Right atrium auricular region (tissue), 2 donors: ENCODE results near the gene USP49. TPM values are rescaled to one million over a fixed set of nuclear protein-coding genes. Genes with fewer than 3 reads are reported as not detected.
"Not testable (repeated sequence)": the region's sequence is repeated elsewhere in the genome, so short reads cannot be mapped to it uniquely, and the experiment has no call there.

Experiments
- DNase-seq: peaks from one replicate; pipeline ENCODE4 v3.0.0-alpha.2; 2019; ENCODE audit warnings: low spot score
- H3K27ac ChIP-seq, 2 donors: fragments of 200-600 bp; sonication (generic); 1 replicate in 1 of 2; 2 replicates in 1 of 2; pipeline ENCODE4 v1.5.1; 2016 to 2019
- H3K27me3 ChIP-seq, 2 donors: fragments of 200-600 bp; sonication (generic); one replicate each; pipeline versions ENCODE4 v1.5.1 to v1.6.0; 2017 to 2019
- H3K36me3 ChIP-seq: fragments of 200-600 bp; sonication (generic); one replicate; pipeline ENCODE4 v1.5.1; 2016
- H3K4me1 ChIP-seq, 2 donors: fragments of 200-600 bp; sonication (generic); one replicate each; pipeline versions ENCODE4 v1.5.1 to v1.6.0; 2017 to 2019
- H3K4me3 ChIP-seq, 2 donors: fragments of 200-600 bp; sonication (generic); 1 replicate in 1 of 2; 2 replicates in 1 of 2; pipeline ENCODE4 v1.5.1; 2017 to 2019; ENCODE audit warnings: mild to moderate bottlenecking in 1 of 2, moderate library complexity in 1 of 2
- H3K9me3 ChIP-seq, 2 donors: fragments of 200-600 bp; sonication (generic); one replicate each; pipeline ENCODE4 v1.5.1; 2019
- total RNA-seq, 2 donors: library from RNA; depleted of rRNA; stranded (reverse); fragments of >200 nt; gene quantifications; one replicate each; pipeline ENCODE4 v1.1.0, GENCODE V29; 2016
- TF ChIP-seq, protein P1 (sequence below), 2 donors: fragments of 200-600 bp; sonication (generic); IDR thresholded peaks; one replicate each; pipeline ENCODE4 v1.5.1; 2019; ENCODE audit warnings: antibody characterized with exemption in 2 of 2

USP49 gene
- total RNA-seq, 2 donors from 2014 or later, result 1.3 to 1.7 TPM

DNA sequence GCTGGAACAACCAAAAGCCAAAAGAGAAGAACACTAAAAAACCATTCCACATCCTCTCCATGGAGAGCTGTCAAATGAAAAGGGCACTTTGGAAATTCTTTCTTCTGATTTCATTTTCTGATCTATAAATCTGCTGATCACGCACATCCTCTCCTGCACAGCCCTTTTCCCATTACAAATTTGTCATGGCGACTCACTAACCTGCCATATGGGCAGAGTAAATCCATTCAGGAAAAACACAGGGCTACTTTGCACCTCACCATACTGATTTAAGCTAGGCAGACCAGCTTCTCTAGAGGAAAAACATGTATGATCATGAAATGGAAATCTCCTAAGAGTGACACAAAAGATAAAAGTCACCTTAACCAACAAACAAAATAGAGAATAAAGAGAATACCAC is 81.7 kb downstream of the USP49 start:
- H3K27me3 ChIP-seq, result no peaks in the 10 kb centered on the region
- H3K36me3 ChIP-seq, result no peaks in the 10 kb centered on the region
- H3K9me3 ChIP-seq, result no peaks in the 10 kb centered on the region
- DNase-seq, result no peak
- H3K4me3 ChIP-seq, result no peak overlapping the region
- no peak overlapping the region for H3K27ac ChIP-seq
- peaks cover 0 to 6% of the 10 kb centered on the region in 2 donors for H3K4me1 ChIP-seq
- TF ChIP-seq, protein P1, sequence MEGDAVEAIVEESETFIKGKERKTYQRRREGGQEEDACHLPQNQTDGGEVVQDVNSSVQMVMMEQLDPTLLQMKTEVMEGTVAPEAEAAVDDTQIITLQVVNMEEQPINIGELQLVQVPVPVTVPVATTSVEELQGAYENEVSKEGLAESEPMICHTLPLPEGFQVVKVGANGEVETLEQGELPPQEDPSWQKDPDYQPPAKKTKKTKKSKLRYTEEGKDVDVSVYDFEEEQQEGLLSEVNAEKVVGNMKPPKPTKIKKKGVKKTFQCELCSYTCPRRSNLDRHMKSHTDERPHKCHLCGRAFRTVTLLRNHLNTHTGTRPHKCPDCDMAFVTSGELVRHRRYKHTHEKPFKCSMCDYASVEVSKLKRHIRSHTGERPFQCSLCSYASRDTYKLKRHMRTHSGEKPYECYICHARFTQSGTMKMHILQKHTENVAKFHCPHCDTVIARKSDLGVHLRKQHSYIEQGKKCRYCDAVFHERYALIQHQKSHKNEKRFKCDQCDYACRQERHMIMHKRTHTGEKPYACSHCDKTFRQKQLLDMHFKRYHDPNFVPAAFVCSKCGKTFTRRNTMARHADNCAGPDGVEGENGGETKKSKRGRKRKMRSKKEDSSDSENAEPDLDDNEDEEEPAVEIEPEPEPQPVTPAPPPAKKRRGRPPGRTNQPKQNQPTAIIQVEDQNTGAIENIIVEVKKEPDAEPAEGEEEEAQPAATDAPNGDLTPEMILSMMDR (IDR thresholded peaks at IDR 0.05), result no peak

DNA sequence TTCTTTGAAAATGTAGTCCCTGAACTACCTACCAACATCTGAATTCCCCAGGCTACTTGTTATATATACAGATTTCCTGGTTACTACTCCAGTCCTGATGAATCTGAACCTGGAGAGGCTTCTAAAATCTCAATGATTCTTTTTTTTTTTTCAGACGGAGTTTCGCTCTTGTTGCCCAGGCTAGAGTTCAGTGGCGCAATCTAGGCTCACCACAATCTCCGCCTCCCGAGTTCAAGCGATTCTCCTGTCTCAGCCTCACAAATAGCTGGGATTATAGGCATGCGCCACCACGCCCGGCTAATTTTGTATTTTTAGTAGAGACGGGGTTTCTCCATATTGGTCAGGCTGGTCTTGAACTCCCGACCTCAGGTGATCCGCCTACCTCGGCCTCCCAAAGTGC is 83.2 kb downstream of the USP49 start:
- not testable (repeated sequence) for H3K27ac ChIP-seq, H3K4me3 ChIP-seq, H3K27me3 ChIP-seq, H3K36me3 ChIP-seq, DNase-seq, H3K4me1 ChIP-seq, H3K9me3 ChIP-seq

DNA sequence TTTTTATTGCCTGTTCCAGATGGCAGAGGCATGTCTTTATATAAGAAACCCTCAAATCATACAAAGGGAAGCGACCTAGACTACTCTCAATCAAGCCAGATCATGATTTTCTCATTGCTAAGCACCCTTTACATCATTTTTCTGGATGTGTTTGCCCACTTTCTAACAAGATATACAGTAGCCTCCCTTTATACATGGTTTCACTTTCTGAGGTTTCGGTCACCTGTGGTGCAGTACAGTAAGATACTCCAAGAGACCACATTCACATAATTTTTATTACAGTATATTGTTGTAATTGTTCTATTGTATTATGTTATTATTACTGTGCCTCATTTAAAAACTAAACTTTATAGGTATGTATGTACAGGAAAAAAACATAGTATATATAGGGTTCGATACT is 84.1 kb downstream of the USP49 start:
- H3K9me3 ChIP-seq, result no peaks in the 10 kb centered on the region
- H3K4me3 ChIP-seq, result no peak overlapping the region
- TF ChIP-seq, protein P1 (IDR thresholded peaks at IDR 0.05), result no peak
- H3K27ac ChIP-seq, result no peak overlapping the region
- peaks cover 0 to 5% of the 10 kb centered on the region in 2 donors for H3K4me1 ChIP-seq
- peaks cover 6% of the 10 kb centered on the region for H3K36me3 ChIP-seq
- H3K27me3 ChIP-seq, result no peaks in the 10 kb centered on the region
- DNase-seq, result no peak

DNA sequence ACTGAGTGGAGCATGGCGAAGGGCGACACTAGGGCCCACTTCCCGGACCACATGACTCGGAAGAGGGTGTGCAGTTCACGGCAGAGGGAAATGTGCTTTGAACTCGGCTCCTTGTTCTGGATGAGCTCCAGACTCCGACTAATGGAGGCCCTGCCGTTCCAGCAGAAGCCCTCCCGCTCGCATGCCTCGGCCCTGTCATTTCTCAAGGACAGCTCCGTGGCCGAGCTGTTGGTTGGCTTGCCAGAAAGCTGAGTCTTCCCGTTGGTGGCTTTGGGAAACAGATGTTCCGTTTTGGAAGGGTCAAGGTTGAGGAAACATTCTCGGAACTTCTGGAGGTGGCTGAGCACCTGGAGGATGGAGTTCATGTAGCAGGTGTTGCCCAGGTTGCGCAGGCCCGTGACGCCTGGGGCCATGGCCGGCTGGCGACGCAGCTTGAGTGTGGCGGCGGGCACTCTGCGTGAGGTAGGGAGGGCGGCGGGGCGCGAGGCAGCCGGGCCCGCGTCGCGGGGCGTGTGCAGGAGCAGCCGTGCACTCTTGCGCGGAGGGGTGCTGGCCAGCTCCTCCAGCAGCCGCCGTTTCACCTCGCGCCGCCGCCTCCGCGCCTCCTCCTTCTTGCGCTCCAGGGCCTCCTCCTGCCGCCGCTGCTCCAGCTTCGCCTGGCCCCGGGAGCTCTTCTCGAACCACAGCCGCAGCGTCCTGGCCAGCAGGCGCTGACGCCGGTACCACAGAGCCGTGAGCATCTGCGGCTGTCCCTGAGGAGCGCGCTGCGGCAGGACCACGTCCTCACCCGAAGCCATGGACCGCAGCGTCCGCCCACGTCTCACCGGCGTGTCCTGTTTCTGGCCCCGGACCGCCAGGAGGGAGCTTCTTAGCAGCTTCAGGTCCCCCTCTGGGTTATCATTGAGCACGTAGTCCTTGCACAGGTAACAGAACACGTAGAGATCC is 89.1 kb downstream of the USP49 start:
- no peak overlapping the region for H3K27ac ChIP-seq
- H3K36me3 ChIP-seq, result peaks cover 16% of the 10 kb centered on the region
- H3K4me3 ChIP-seq, result no peak overlapping the region
- no peak for DNase-seq
- no peaks in the 10 kb centered on the region for H3K9me3 ChIP-seq
- H3K4me1 ChIP-seq, result no peaks in the 10 kb centered on the region
- no peaks in the 10 kb centered on the region for H3K27me3 ChIP-seq
- TF ChIP-seq, protein P1 (IDR thresholded peaks at IDR 0.05), result no peak

DNA sequence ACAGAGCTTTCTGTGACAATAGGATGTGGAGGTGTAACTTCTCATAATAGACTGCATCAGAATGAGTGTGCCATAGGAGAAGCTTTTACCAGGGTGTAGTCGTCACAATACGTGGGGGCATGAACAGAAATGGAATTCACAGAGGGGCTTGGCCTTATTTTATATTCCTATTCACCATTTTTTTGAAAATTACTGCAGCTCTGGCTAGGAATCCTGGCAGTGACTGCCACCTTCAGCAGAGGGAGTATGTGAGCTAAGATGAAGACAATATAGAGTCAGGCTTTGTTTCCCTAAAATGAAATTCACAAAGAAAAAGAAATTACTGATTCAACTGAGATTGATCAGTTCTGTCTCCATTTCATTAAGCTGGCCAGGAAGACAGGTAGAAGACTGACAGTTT is 93.8 kb downstream of the USP49 start:
- Histone ChIP-seq H3K27ac (no peak overlapping the region), H3K27me3 (no peaks in the 10 kb centered on the region), H3K36me3 (peaks cover 24% of the 10 kb centered on the region), H3K4me1 (no peaks in the 10 kb centered on the region), H3K4me3 (no peak overlapping the region), H3K9me3 (no peaks in the 10 kb centered on the region)
- DNase-seq, result no peak
- TF ChIP-seq, protein P1 (IDR thresholded peaks at IDR 0.05), result peak in 1 of 2 donors; percentile 47

DNA sequence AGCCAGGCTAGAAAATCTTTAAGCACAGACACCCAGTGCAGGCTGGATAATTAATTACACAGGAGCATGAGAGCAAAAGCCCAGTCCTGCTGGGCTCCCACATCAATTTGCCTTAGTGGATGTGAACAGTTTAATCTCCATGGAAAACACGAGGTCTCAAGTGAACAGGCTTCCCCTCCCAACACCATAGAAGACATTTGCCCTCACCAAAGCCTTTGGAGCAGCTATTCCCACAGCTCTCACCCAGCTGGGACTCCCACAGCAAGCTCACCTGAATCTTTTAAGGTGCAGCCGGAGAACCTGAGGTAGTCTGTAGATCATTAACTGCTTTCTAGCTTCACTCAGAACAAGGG is 95.6 kb downstream of the USP49 start:
- Histone ChIP-seq H3K4me3 (no peak overlapping the region), H3K9me3 (no peaks in the 10 kb centered on the region), H3K27me3 (no peaks in the 10 kb centered on the region), H3K36me3 (peaks cover 11% of the 10 kb centered on the region), H3K27ac (no peak overlapping the region), H3K4me1 (no peaks in the 10 kb centered on the region)
- TF ChIP-seq, protein P1 (IDR thresholded peaks at IDR 0.05), result no peak
- no peak for DNase-seq
